Psoas muscle (tissue), 8 donors: ENCODE measurements around the gene FRAS1. TPM values are rescaled to one million over a fixed set of nuclear protein-coding genes. Genes with fewer than 3 reads are reported as not detected.

Experiments used
- ATAC-seq, 4 donors: fragments of 200-7000 bp; cut with Tn5 transposase; one replicate each; pipeline ENCODE4 v1.9.1; 2020; ENCODE audit warnings: moderate library complexity in 3 of 4, mild to moderate bottlenecking in 2 of 4
- DNase-seq, 2 donors: peaks; one replicate each; pipeline ENCODE4 v3.0.0-alpha.2; 2020
- H3K27ac ChIP-seq: fragments of 200-600 bp; one replicate; pipeline ENCODE4 v1.8.0; 2022
- H3K27me3 ChIP-seq, 3 donors: fragments of 200-600 bp in 1 of 3; one replicate each; pipeline versions ENCODE4 v1.6.1 to v1.8.0; 2013 to 2022; ENCODE audit warnings: low read length in 2 of 3, mild to moderate bottlenecking in 2 of 3, moderate library complexity in 1 of 3; ENCODE audit not compliant: insufficient read depth in 3 of 3
- H3K36me3 ChIP-seq, 2 donors: fragments of 200-600 bp in 1 of 2; one replicate each; pipeline versions ENCODE4 v1.6.1 to v1.8.0; 2013 to 2022; ENCODE audit warnings: low read depth in 1 of 2, mild to moderate bottlenecking in 1 of 2, moderate library complexity in 1 of 2; ENCODE audit not compliant: insufficient read depth in 1 of 2
- H3K4me1 ChIP-seq: fragments of 200-600 bp; one replicate; pipeline ENCODE4 v1.8.0; 2022
- H3K4me3 ChIP-seq: fragments of 200-600 bp; one replicate; pipeline ENCODE4 v1.8.0; 2022; ENCODE audit warnings: mild to moderate bottlenecking
- H3K9me3 ChIP-seq: fragments of 200-600 bp; one replicate; pipeline ENCODE4 v1.8.0; 2022
- CTCF ChIP-seq: fragments of 200-600 bp; IDR thresholded peaks from one replicate; pipeline ENCODE4 v1.8.0; 2022; ENCODE audit warnings: antibody characterized with exemption
- WGBS, 3 donors: extraction: QIAGEN DNeasy Blood & Tissue Kit; methylation state at CpG; one replicate each; pipeline versions ENCODE4 v1.1.6 to v1.1.7; 2013; 5-methylcytosine and 5-hydroxymethylcytosine counted together
- intact Hi-C, 2 donors: fragments of 100-400 bp; cut with DNase I; formaldehyde crosslinking; loops; one replicate each; pipeline versions ENCODE4 v1.11.0 to v1.14.2; 2022
- polyA plus RNA-seq, 3 donors: library from polyadenylated mRNA; stranded (reverse); fragments of 200-250 nt; gene quantifications; one replicate each; pipeline ENCODE4 v1.2.3, GENCODE V29; 2013
- total RNA-seq, 4 donors: library from RNA; stranded (reverse); fragmentation: NEBNext Ultra II Directional in 2 of 4; extraction: Animal tissue kit (Norgen Biotek cat#: 25700) in 2 of 4; gene quantifications; one replicate each; pipeline versions ENCODE4 v1.2.1 to v1.2.4, GENCODE V29; 2021 to 2023
- donor health status: healthy with polysubstance abuse.
- donor health status: DM: no; HTN: no; CAD: no; lungs with moderate emphysema.
- donor health status: Bipolar disorder and iron deficiency.
- donor health status: healthy.
- donor health status: DM: yes; HTN: yes; CAD: no.
- donor health status: DM: no; HTN: no; CAD: no.
- donor health status: DM: no; HTN: no; CAD: no.
- donor health status: DM: yes; HTN: yes; CAD: no.

Gene FRAS1
- total and polyA plus RNA-seq, 7 donors = 0.08 to 3.0 (median 0.42) TPM

GRCh38 chr4:78552389-78553042, 495.4 kb downstream of the FRAS1 start:
- Histone ChIP-seq H3K4me3 (peak overlapping the region; percentile 72), H3K9me3 (no peaks in the 10 kb centered on the region), H3K27me3 (peaks cover 0 to 21% (median 0%) of the 10 kb centered on the region in 3 donors), H3K36me3 (no peaks in the 10 kb centered on the region), H3K4me1 (peaks cover 4% of the 10 kb centered on the region), H3K27ac (peak overlapping the region; percentile 65)
- TF ChIP-seq CTCF = no peak
- 66 to 74% (median 69%) methylated on average over 10 of the region's 10 CpGs for WGBS, 3 donors
- ATAC-seq (no peak), DNase-seq (no peak)
- intact Hi-C loops = no loop called here

- intact Hi-C loops = no loop called here
- H3K27ac ChIP-seq = peak overlapping the region; percentile 65
- ATAC-seq = no peak
Measured at GRCh38 chr4:78553043-78553396, 495.9 kb downstream of the FRAS1 start.

GRCh38 chr4:78553529-78554060, 496.5 kb downstream of the FRAS1 start:
- no peak for TF ChIP-seq CTCF
- Histone ChIP-seq H3K4me3 (peak overlapping the region; percentile 72), H3K9me3 (no peaks in the 10 kb centered on the region), H3K4me1 (peaks cover 4% of the 10 kb centered on the region), H3K27me3 (peaks cover 0 to 21% (median 0%) of the 10 kb centered on the region in 3 donors), H3K36me3 (no peaks in the 10 kb centered on the region), H3K27ac (peak overlapping the region; percentile 65)
- intact Hi-C loops = no loop called here
- ATAC-seq (no peak), DNase-seq (no peak)

More at GRCh38 chr4:78553043-78553396, 495.9 kb downstream of the FRAS1 start:
- DNase-seq = no peak
- peaks cover 4% of the 10 kb centered on the region for H3K4me1 ChIP-seq
- TF ChIP-seq CTCF = no peak
- H3K36me3 ChIP-seq = no peaks in the 10 kb centered on the region
- H3K4me3 ChIP-seq = peak overlapping the region; percentile 72
- no peaks in the 10 kb centered on the region for H3K9me3 ChIP-seq
- H3K27me3 ChIP-seq = peaks cover 0 to 21% (median 0%) of the 10 kb centered on the region in 3 donors
- WGBS, 3 donors = 84 to 89% (median 89%) methylated on average over 3 of the region's 3 CpGs

- H3K36me3 ChIP-seq = no peaks in the 10 kb centered on the region
- DNase-seq (no peak), ATAC-seq (no peak)
- WGBS, 3 donors = 86 to 90% (median 88%) methylated on average over 4 of the region's 4 CpGs
- H3K9me3 ChIP-seq = no peaks in the 10 kb centered on the region
- TF ChIP-seq CTCF = no peak
- H3K27ac ChIP-seq = no peak overlapping the region
- no peaks in the 10 kb centered on the region for H3K4me1 ChIP-seq
- H3K27me3 ChIP-seq = peaks cover 0 to 4% (median 0%) of the 10 kb centered on the region in 3 donors
- H3K4me3 ChIP-seq = no peak overlapping the region
- intact Hi-C loops = no loop called here
Measured at GRCh38 chr4:78556665-78557064, 499.5 kb downstream of the FRAS1 start.

GRCh38 chr4:78557841-78558240, 500.7 kb downstream of the FRAS1 start:
- ATAC-seq (no peak), DNase-seq (no peak)
- TF ChIP-seq CTCF = no peak
- no peaks in the 10 kb centered on the region for H3K27me3 ChIP-seq
- no peaks in the 10 kb centered on the region for H3K9me3 ChIP-seq
- H3K4me1 ChIP-seq = no peaks in the 10 kb centered on the region
- no peak overlapping the region for H3K27ac ChIP-seq
- intact Hi-C loops = no loop called here
- no peaks in the 10 kb centered on the region for H3K36me3 ChIP-seq
- 69 to 71% (median 70%) methylated on average over 2 of the region's 2 CpGs for WGBS, 3 donors
- no peak overlapping the region for H3K4me3 ChIP-seq
